Fibroblast of skin of right quadriceps (primary cell): Measurements from ENCODE around the gene CEP250.
"Not testable (repeated sequence)": the region's sequence is repeated elsewhere in the genome, so short reads cannot be mapped to it uniquely, and the experiment has no call there.

Experiments used
- DNase-seq: peaks from one replicate; pipeline ENCODE4 v3.0.0-alpha.2; 2013

The CEP250 gene

GRCh38 chr20:35454881-35455609 is at the start of gene CEP250:
CEP250 (plus strand) TSS chr20:35455598; CDS start chr20:35462368, 6,770 bp downstream.
- DNase-seq = peak; percentile 95

- DNase-seq = no peak
Measured at GRCh38 chr20:35405775-35406174, 49.6 kb upstream of the CEP250 start.

- DNase-seq = no peak
Measured at GRCh38 chr20:35408270-35408669, 47.1 kb upstream of the CEP250 start.

- no peak for DNase-seq
Measured at GRCh38 chr20:35409542-35409941, 45.9 kb upstream of the CEP250 start.

- no peak for DNase-seq
Measured at GRCh38 chr20:35410613-35411012, 44.8 kb upstream of the CEP250 start.

GRCh38 chr20:35421322-35421721 is 34.1 kb upstream of the CEP250 start:
- no peak for DNase-seq

GRCh38 chr20:35431621-35432429 is 23.6 kb upstream of the CEP250 start:
- DNase-seq = no peak

- DNase-seq = no peak
Measured at GRCh38 chr20:35432430-35432735, 23.0 kb upstream of the CEP250 start.

- DNase-seq = no peak
Measured at GRCh38 chr20:35433337-35433736, 22.1 kb upstream of the CEP250 start.

GRCh38 chr20:35434085-35435005 is 21.1 kb upstream of the CEP250 start:
- no peak for DNase-seq

- DNase-seq = no peak
Measured at GRCh38 chr20:35436177-35436573, 19.2 kb upstream of the CEP250 start.

- DNase-seq = no peak
Measured at GRCh38 chr20:35437599-35437998, 17.8 kb upstream of the CEP250 start.

GRCh38 chr20:35443003-35443402 is 12.4 kb upstream of the CEP250 start:
- DNase-seq = peak; percentile 93

- DNase-seq = no peak
Measured at GRCh38 chr20:35444226-35444625, 11.2 kb upstream of the CEP250 start.

GRCh38 chr20:35446356-35447078 is 8.9 kb upstream of the CEP250 start:
- DNase-seq = no peak

GRCh38 chr20:35447082-35447789 is 8.2 kb upstream of the CEP250 start:
- DNase-seq = peak; percentile 80

GRCh38 chr20:35448788-35449373 is 6.5 kb upstream of the CEP250 start:
- DNase-seq = no peak

- DNase-seq = not testable (repeated sequence)
Measured at GRCh38 chr20:35449855-35450254, 5.5 kb upstream of the CEP250 start.

- DNase-seq = no peak
Measured at GRCh38 chr20:35451295-35451694, 4.1 kb upstream of the CEP250 start.

- no peak for DNase-seq
Measured at GRCh38 chr20:35453647-35454046, 1.8 kb upstream of the CEP250 start.

- not testable (repeated sequence) for DNase-seq
Measured at GRCh38 chr20:35456700-35457099, 1.3 kb downstream of the CEP250 start.

GRCh38 chr20:35457539-35457938 is 2.1 kb downstream of the CEP250 start:
- not testable (repeated sequence) for DNase-seq
